ENCODE results near the gene UAP1L1.

UAP1L1 gene

GRCh38 chr9:137067860-137068538 lies 9.3 kb upstream of the UAP1L1 start:
- peak overlapping the region; percentile 80; the same call in 1 of the 2 replicates for H3K9ac ChIP-seq (ENCODE audit: low read length)
- H3K27me3 ChIP-seq (ENCODE audit: low read length): no peaks in the 10 kb centered on the region
- H2AFZ ChIP-seq (ENCODE audit: low read depth, low read length, severe bottlenecking): no peak overlapping the region
- H3K27ac ChIP-seq (ENCODE audit: low read depth, low read length): peak overlapping the region; percentile 70
- peaks cover 12% of the 10 kb centered on the region for H3K79me2 ChIP-seq (ENCODE audit: insufficient read depth, low read length)
- H3F3A ChIP-seq (ENCODE audit: insufficient read depth): peaks cover 13% of the 10 kb centered on the region
- TF ChIP-seq EZH2phosphoT487 (conservative IDR thresholded peaks at IDR 0.05; ENCODE audit: low read length): no peak
- TF ChIP-seq CTCF (IDR thresholded peaks at IDR 0.05; ENCODE audit: insufficient read depth, low read length, poor library complexity, severe bottlenecking): peak; percentile 52
- no peaks in the 10 kb centered on the region for H3K9me2 ChIP-seq (replicated peaks; ENCODE audit: insufficient read depth, low read length)
- no peaks in the 10 kb centered on the region for H3K9me3 ChIP-seq (ENCODE audit: insufficient read depth, low read length)
- no peaks in the 10 kb centered on the region for H4K20me1 ChIP-seq (ENCODE audit: low read depth, low read length)
- H3K4me3 ChIP-seq (ENCODE audit: insufficient read depth, low read length, poor library complexity, severe bottlenecking): no peak overlapping the region
- no peaks in the 10 kb centered on the region for H3K36me3 ChIP-seq (ENCODE audit: low read length)
- H3K4me2 ChIP-seq (ENCODE audit: low read depth, low read length, poor library complexity, severe bottlenecking): peak overlapping the region; percentile 79

GRCh38 chr9:137068539-137069507 lies 8.5 kb upstream of the UAP1L1 start:
- H4K20me1 ChIP-seq (ENCODE audit: low read depth, low read length): no peaks in the 10 kb centered on the region
- H3K4me3 ChIP-seq (ENCODE audit: insufficient read depth, low read length, poor library complexity, severe bottlenecking): peak overlapping the region; percentile 83
- no peaks in the 10 kb centered on the region for H3K27me3 ChIP-seq (ENCODE audit: low read length)
- peak overlapping the region; percentile 79 for H3K4me2 ChIP-seq (ENCODE audit: low read depth, low read length, poor library complexity, severe bottlenecking)
- peaks cover 12% of the 10 kb centered on the region for H3K79me2 ChIP-seq (ENCODE audit: insufficient read depth, low read length)
- peak overlapping the region; percentile 70 for H3K27ac ChIP-seq (ENCODE audit: low read depth, low read length)
- H3F3A ChIP-seq (ENCODE audit: insufficient read depth): peaks cover 13% of the 10 kb centered on the region
- H2AFZ ChIP-seq (ENCODE audit: low read depth, low read length, severe bottlenecking): no peak overlapping the region
- TF ChIP-seq CTCF (IDR thresholded peaks at IDR 0.05; ENCODE audit: insufficient read depth, low read length, poor library complexity, severe bottlenecking) (no peak), EZH2phosphoT487 (conservative IDR thresholded peaks at IDR 0.05; ENCODE audit: low read length) (no peak)
- no peaks in the 10 kb centered on the region for H3K9me3 ChIP-seq (ENCODE audit: insufficient read depth, low read length)
- no peaks in the 10 kb centered on the region for H3K9me2 ChIP-seq (replicated peaks; ENCODE audit: insufficient read depth, low read length)
- no peaks in the 10 kb centered on the region for H3K36me3 ChIP-seq (ENCODE audit: low read length)
- H3K9ac ChIP-seq (ENCODE audit: low read length): peak overlapping the region; percentile 80

- Histone ChIP-seq H4K20me1 (ENCODE audit: low read depth, low read length) (no peaks in the 10 kb centered on the region), H3K79me2 (ENCODE audit: insufficient read depth, low read length) (peaks cover 12% of the 10 kb centered on the region), H3K27me3 (ENCODE audit: low read length) (no peaks in the 10 kb centered on the region), H3K9me2 (replicated peaks; ENCODE audit: insufficient read depth, low read length) (no peaks in the 10 kb centered on the region), H3K36me3 (ENCODE audit: low read length) (no peaks in the 10 kb centered on the region), H2AFZ (ENCODE audit: low read depth, low read length, severe bottlenecking) (no peak overlapping the region), H3K27ac (ENCODE audit: low read depth, low read length) (peak overlapping the region; percentile 70), H3F3A (ENCODE audit: insufficient read depth) (peaks cover 13% of the 10 kb centered on the region), H3K9ac (ENCODE audit: low read length) (peak overlapping the region; percentile 80), H3K4me2 (ENCODE audit: low read depth, low read length, poor library complexity, severe bottlenecking) (peak overlapping the region; percentile 79), H3K9me3 (ENCODE audit: insufficient read depth, low read length) (no peaks in the 10 kb centered on the region), H3K4me3 (ENCODE audit: insufficient read depth, low read length, poor library complexity, severe bottlenecking) (peak overlapping the region; percentile 83)
- no peak for TF ChIP-seq EZH2phosphoT487 (conservative IDR thresholded peaks at IDR 0.05; ENCODE audit: low read length)
- TF ChIP-seq CTCF (IDR thresholded peaks at IDR 0.05; ENCODE audit: insufficient read depth, low read length, poor library complexity, severe bottlenecking): no peak
These were observed 7.7 kb upstream of the UAP1L1 start for GRCh38 chr9:137069508-137070091.

All from SU-DHL-6 (cell line).